IMR-90 (cell line): ENCODE data around the gene TIPARP. TPM values are rescaled to one million over a fixed set of nuclear protein-coding genes. Genes with fewer than 3 reads are reported as not detected.

Experiments
- ATAC-seq: fragments of 200-7000 bp; cut with Tn5 transposase; 2 replicates; pipeline ENCODE4 v1.9.1; 2020; ENCODE audit warnings: low read depth, mild to moderate bottlenecking, moderate library complexity
- BruUV-seq: library from RNA; stranded (reverse); fragments of 400-500 nt; replicated peaks from 2 replicates; lab custom pipeline; 2021; lab: Mats Ljungman, UMichigan
- CTCF ChIA-PET: fragments of 300-600 bp; formaldehyde crosslinking; extraction: SDS; loops from one replicate; lab custom pipeline; 2021; ENCODE audit warnings: antibody characterized with exemption; lab: Yijun Ruan, JAX
- POLR2A ChIA-PET: fragments of 300-600 bp; sonication (Branson Sonifier 250); formaldehyde crosslinking; loops from one replicate; lab custom pipeline; 2022; ENCODE audit warnings: antibody characterized with exemption; ENCODE audit not compliant: unreplicated experiment; lab: Charles Lee
- DNase-seq: peaks from one replicate; pipeline ENCODE4 v3.0.0; 2013
- H2AFZ ChIP-seq: replicated peaks from 2 replicates; pipeline ENCODE3; 2013; ENCODE audit warnings: low read length, mild to moderate bottlenecking; ENCODE audit not compliant: poor library complexity
- H2AK5ac ChIP-seq: 2 replicates; pipeline ENCODE4 v1.6.1; 2013; ENCODE audit warnings: low read depth, low read length, inconsistent platforms
- H2AK9ac ChIP-seq: replicated peaks from 2 replicates; pipeline ENCODE3; 2013; ENCODE audit warnings: mild to moderate bottlenecking, low read depth, low read length, moderate library complexity; ENCODE audit not compliant: poor library complexity
- H2BK120ac ChIP-seq: 2 replicates; pipeline ENCODE4 v1.6.1; 2013; ENCODE audit warnings: low read depth, low read length, inconsistent platforms
- H2BK15ac ChIP-seq: 3 replicates; pipeline ENCODE4 v1.6.1; 2013; ENCODE audit warnings: low read depth, low read length, inconsistent platforms
- H2BK20ac ChIP-seq: 2 replicates; pipeline ENCODE4 v1.6.1; 2013; ENCODE audit warnings: low read depth, mild to moderate bottlenecking, inconsistent platforms, low read length, moderate library complexity
- H2BK5ac ChIP-seq: 2 replicates; pipeline ENCODE4 v1.6.1; 2013; ENCODE audit warnings: mild to moderate bottlenecking, low read depth, low read length, inconsistent platforms; ENCODE audit not compliant: poor library complexity, severe bottlenecking
- H3K14ac ChIP-seq: replicated peaks from 2 replicates; pipeline ENCODE4 v1.6.1; 2013; ENCODE audit warnings: low read depth, low read length, inconsistent platforms
- H3K18ac ChIP-seq: 2 replicates; pipeline ENCODE4 v1.6.1; 2013; ENCODE audit warnings: low read depth, low read length, control low read depth
- H3K23ac ChIP-seq: 2 replicates; pipeline ENCODE4 v1.6.1; 2013; ENCODE audit warnings: low read depth, low read length, inconsistent platforms
- H3K27ac ChIP-seq: 2 replicates; pipeline ENCODE4 v1.5.1; 2013; ENCODE audit warnings: mild to moderate bottlenecking, control low read depth, low read length; ENCODE audit not compliant: insufficient read depth
- H3K27me3 ChIP-seq: 2 replicates; pipeline ENCODE4 v1.6.1; 2013; ENCODE audit warnings: low read length; ENCODE audit not compliant: control insufficient read depth, insufficient read depth
- H3K36me3 ChIP-seq: 2 replicates; pipeline ENCODE4 v1.6.1; 2013; ENCODE audit warnings: low read length, mixed read lengths; ENCODE audit not compliant: control insufficient read depth, insufficient read depth
- H3K4ac ChIP-seq: 2 replicates; pipeline ENCODE4 v1.6.1; 2013; ENCODE audit warnings: low read depth, low read length, inconsistent platforms
- H3K4me1 ChIP-seq: 2 replicates; pipeline ENCODE4 v1.6.1; 2013; ENCODE audit warnings: low read length, mixed read lengths; ENCODE audit not compliant: control insufficient read depth, insufficient read depth
- H3K4me2 ChIP-seq: 2 replicates; pipeline ENCODE4 v1.6.1; 2013; ENCODE audit warnings: low read depth, mild to moderate bottlenecking, control low read depth, low read length, moderate library complexity
- H3K4me3 ChIP-seq: 2 replicates; pipeline ENCODE4 v1.5.1; 2013; ENCODE audit warnings: low read depth, mild to moderate bottlenecking, control low read depth, low read length, moderate library complexity; ENCODE audit not compliant: insufficient read depth
- H3K56ac ChIP-seq: 2 replicates; pipeline ENCODE4 v1.6.1; 2013; ENCODE audit warnings: low read length, inconsistent platforms; ENCODE audit not compliant: insufficient read depth; ENCODE audit errors: extremely low read depth
- H3K79me1 ChIP-seq, 2 experiments: 2 replicates each; pipeline ENCODE4 v1.6.1; 2013; ENCODE audit warnings: low read length in 2 of 2, inconsistent platforms in 1 of 2, low read depth in 1 of 2
- H3K9ac ChIP-seq: 2 replicates; pipeline ENCODE4 v1.6.1; 2013; ENCODE audit warnings: low read depth, low read length, control low read depth
- H3K9me1 ChIP-seq: 2 replicates; pipeline ENCODE4 v1.6.1; 2013; ENCODE audit warnings: low read length, inconsistent platforms; ENCODE audit not compliant: insufficient read depth
- H3K9me3 ChIP-seq: 2 replicates; pipeline ENCODE4 v1.6.1; 2013; ENCODE audit warnings: low read length; ENCODE audit not compliant: control insufficient read depth, insufficient read depth
- H4K20me1 ChIP-seq: 2 replicates; pipeline ENCODE4 v1.6.1; 2013; ENCODE audit warnings: low read length, inconsistent platforms; ENCODE audit not compliant: insufficient read depth
- H4K5ac ChIP-seq: 2 replicates; pipeline ENCODE4 v1.6.1; 2013; ENCODE audit warnings: mild to moderate bottlenecking, low read depth, low read length, control low read depth
- H4K8ac ChIP-seq, 2 experiments: 2 replicates each; pipeline ENCODE4 v1.6.1; 2013; ENCODE audit warnings: low read depth in 2 of 2, low read length in 2 of 2, control low read depth in 1 of 2, inconsistent platforms in 1 of 2
- H4K91ac ChIP-seq: 2 replicates; pipeline ENCODE4 v1.6.1; 2013; ENCODE audit warnings: low read depth, low read length, inconsistent platforms; ENCODE audit not compliant: insufficient read depth
- ELK1 ChIP-seq: fragments of 150-350 bp; IDR thresholded peaks from 2 replicates; pipeline ENCODE4 v1.6.1; 2016; ENCODE audit warnings: low read depth, mild to moderate bottlenecking, low read length, moderate library complexity, borderline replicate concordance
- MAFK ChIP-seq: IDR thresholded peaks from 2 replicates; pipeline ENCODE4 v1.6.1; 2012; ENCODE audit warnings: low read depth, low read length, improper control_type of control experiment
- MAZ ChIP-seq: IDR thresholded peaks from 2 replicates; pipeline ENCODE4 v1.6.1; 2012; ENCODE audit warnings: low read depth, mild to moderate bottlenecking, low read length, improper control_type of control experiment, moderate library complexity, borderline replicate concordance
- MXI1 ChIP-seq: IDR thresholded peaks from 2 replicates; pipeline ENCODE4 v1.6.1; 2012; ENCODE audit warnings: low read depth, mild to moderate bottlenecking, low read length, moderate library complexity, borderline replicate concordance
- POLR2A ChIP-seq: IDR thresholded peaks from 2 replicates; pipeline ENCODE4 v1.6.1; 2012; ENCODE audit warnings: mild to moderate bottlenecking, low read depth, low read length
- SMC3 ChIP-seq: fragments of 150-350 bp; IDR thresholded peaks from 2 replicates; pipeline ENCODE4 v1.6.1; 2016; ENCODE audit warnings: low read depth, mild to moderate bottlenecking, antibody characterized with exemption, low read length, moderate library complexity
- WGBS, 2 experiments: methylation state at CpG; one replicate each; pipeline versions ENCODE4 v1.1.5 to v1.1.7; 2013; ENCODE audit warnings: missing lambda C conversion rate in 2 of 2; ENCODE audit not compliant: insufficient read length in 1 of 2; ENCODE audit errors: extremely low coverage in 2 of 2; 5-methylcytosine and 5-hydroxymethylcytosine counted together
- dilution Hi-C: fragments of 300-500 bp; cut with HindIII; formaldehyde crosslinking; loops from one replicate; pipeline ENCODE4 v1.14.3; 2018; ENCODE audit warnings: low sequenced_read_pairs; ENCODE audit not compliant: unreplicated experiment
- in situ Hi-C: fragments of 300-500 bp; cut with MboI; formaldehyde crosslinking; loops from 3 replicates; pipeline ENCODE4 v1.14.3; 2019; ENCODE audit warnings: low sequenced_read_pairs, inconsistent platforms, mixed read lengths
- intact Hi-C: fragments of 100-400 bp; cut with micrococcal nuclease; formaldehyde crosslinking; loops from 2 replicates; pipeline ENCODE4 v1.10.0; 2022
- polyA plus RNA-seq, 3 experiments: library from polyadenylated mRNA; depleted of rRNA; stranded (reverse); fragments of >200 nt; gene quantifications; 2 replicates each; pipeline ENCODE4 v1.2.3, GENCODE V29; 2012; ENCODE audit warnings: low replicate concordance in 1 of 3
- total RNA-seq: library from RNA; depleted of rRNA; stranded (reverse); fragments of >200 nt; gene quantifications from 2 replicates; pipeline ENCODE4 v1.2.3, GENCODE V29; 2012

TIPARP gene
- total and polyA plus RNA-seq, 2 of the 4 experiments (the other 2 are of a cell fraction): 12.6 to 70.8 TPM

- Histone ChIP-seq H4K5ac (no peak overlapping the region), H3K23ac (no peak overlapping the region), H4K8ac (no peak overlapping the region), H3K4me3 (no peak overlapping the region), H3K9ac (no peak overlapping the region), H3K4me1 (peaks cover 3% of the 10 kb centered on the region; the same call in 1 of the 2 replicates), H3K9me3 (no peaks in the 10 kb centered on the region), H3K36me3 (no peaks in the 10 kb centered on the region), H3K27me3 (no peaks in the 10 kb centered on the region), H3K27ac (no peak overlapping the region), H2BK5ac (no peak overlapping the region), H4K91ac (no peak overlapping the region), H3K56ac (no peak overlapping the region), H3K4me2 (no peak overlapping the region), H2BK15ac (no peak overlapping the region), H2AK9ac (no peak overlapping the region), H2AK5ac (no peak overlapping the region), H3K79me1 (peaks cover 0 to 6% of the 10 kb centered on the region in 2 experiments; a peak in 2 of 4 replicates), H4K20me1 (peaks cover 8% of the 10 kb centered on the region), H3K4ac (no peak overlapping the region), H3K18ac (no peak overlapping the region), H3K14ac (no peak overlapping the region), H2BK120ac (no peak overlapping the region), H2AFZ (no peak overlapping the region), H2BK20ac (no peak overlapping the region), H3K9me1 (peaks cover 6% of the 10 kb centered on the region; the same call in 1 of the 2 replicates)
- TF ChIP-seq ELK1 (no peak), SMC3 (no peak), MXI1 (no peak), POLR2A (no peak), MAFK (no peak), MAZ (no peak)
- no peak for DNase-seq
- CTCF ChIA-PET: no interaction called here
- no peak for ATAC-seq
- POLR2A ChIA-PET: no interaction called here
- BruUV-seq: no TSS peak
- no CpG with 5 or more reads among the region's 4 CpGs for WGBS, 2 experiments
- intact Hi-C loops: loop anchor here (5.0 kb wide), 1 partner anchor 197 kb away; no protein-coding TSS in a partner anchor
- in situ Hi-C loops: loop anchor here (25.0 kb wide), 1 partner anchor 508 kb away; no protein-coding TSS in a partner anchor
- dilution Hi-C loops: no loop called here
These were observed 3.7 kb upstream of the TIPARP start for GRCh38 chr3:156670652-156671051.
